ENCODE results near the gene KRTAP9-7.
"Not testable (repeated sequence)": the region's sequence is repeated elsewhere in the genome, so short reads cannot be mapped to it uniquely, and the experiment has no call there.

Gene KRTAP9-7

DNA sequence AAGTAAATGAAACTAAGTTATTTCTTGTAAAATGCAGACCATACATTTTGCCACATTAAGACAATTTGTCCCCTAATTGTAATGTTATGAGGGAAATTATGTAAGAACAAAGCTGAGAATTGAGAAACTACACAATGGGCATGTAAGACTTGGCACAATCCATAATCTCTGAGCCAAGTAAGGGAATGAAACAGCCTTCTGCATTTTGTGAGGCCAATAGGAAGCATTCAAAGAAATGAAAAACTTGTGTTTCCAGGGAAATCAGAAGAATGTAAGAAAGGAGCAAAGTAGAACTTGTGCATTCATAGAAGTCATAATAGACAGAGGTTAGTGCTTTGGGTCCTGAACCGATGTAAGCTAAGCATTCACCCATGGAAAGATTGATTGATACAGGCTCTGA is 24.2 kb upstream of the KRTAP9-7 start:
- no peaks in the 10 kb centered on the region for H3K9me3 ChIP-seq
- H3K36me3 ChIP-seq, result no peaks in the 10 kb centered on the region
- peaks cover 47% of the 10 kb centered on the region for H3K27me3 ChIP-seq
- no peak overlapping the region for H3K4me3 ChIP-seq (ENCODE audit: low read depth in 1 of 2, low read length in 1 of 2)
- H3K27ac ChIP-seq, result no peak overlapping the region
- TF ChIP-seq, protein P1, sequence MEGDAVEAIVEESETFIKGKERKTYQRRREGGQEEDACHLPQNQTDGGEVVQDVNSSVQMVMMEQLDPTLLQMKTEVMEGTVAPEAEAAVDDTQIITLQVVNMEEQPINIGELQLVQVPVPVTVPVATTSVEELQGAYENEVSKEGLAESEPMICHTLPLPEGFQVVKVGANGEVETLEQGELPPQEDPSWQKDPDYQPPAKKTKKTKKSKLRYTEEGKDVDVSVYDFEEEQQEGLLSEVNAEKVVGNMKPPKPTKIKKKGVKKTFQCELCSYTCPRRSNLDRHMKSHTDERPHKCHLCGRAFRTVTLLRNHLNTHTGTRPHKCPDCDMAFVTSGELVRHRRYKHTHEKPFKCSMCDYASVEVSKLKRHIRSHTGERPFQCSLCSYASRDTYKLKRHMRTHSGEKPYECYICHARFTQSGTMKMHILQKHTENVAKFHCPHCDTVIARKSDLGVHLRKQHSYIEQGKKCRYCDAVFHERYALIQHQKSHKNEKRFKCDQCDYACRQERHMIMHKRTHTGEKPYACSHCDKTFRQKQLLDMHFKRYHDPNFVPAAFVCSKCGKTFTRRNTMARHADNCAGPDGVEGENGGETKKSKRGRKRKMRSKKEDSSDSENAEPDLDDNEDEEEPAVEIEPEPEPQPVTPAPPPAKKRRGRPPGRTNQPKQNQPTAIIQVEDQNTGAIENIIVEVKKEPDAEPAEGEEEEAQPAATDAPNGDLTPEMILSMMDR (IDR thresholded peaks at IDR 0.05), result no peak
- no peaks in the 10 kb centered on the region for H3K4me1 ChIP-seq (ENCODE audit: control insufficient read depth in 1 of 2, insufficient read depth in 1 of 2, low read depth in 1 of 2, low read length in 1 of 2)

DNA sequence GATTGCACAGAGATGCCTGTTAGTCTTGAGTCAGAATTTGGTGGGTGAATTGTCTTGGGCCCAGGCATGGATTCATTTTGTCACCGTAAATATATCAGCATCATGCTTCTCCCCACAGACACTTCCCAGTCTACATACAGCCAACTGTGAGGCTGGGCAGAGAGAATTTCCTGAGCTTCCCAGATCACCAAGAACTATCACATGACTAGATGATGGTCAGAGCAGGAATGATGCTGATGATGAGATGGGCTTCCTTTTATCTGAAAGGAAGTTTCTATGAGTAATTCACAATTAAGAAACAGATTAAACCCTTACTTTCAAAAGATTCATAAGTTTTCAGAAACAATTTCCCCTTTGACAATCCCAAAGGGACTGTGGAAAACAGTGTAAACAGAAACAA is 20.6 kb upstream of the KRTAP9-7 start:
- no peaks in the 10 kb centered on the region for H3K9me3 ChIP-seq
- H3K4me1 ChIP-seq (ENCODE audit: control insufficient read depth in 1 of 2, insufficient read depth in 1 of 2, low read depth in 1 of 2, low read length in 1 of 2), result no peaks in the 10 kb centered on the region

DNA sequence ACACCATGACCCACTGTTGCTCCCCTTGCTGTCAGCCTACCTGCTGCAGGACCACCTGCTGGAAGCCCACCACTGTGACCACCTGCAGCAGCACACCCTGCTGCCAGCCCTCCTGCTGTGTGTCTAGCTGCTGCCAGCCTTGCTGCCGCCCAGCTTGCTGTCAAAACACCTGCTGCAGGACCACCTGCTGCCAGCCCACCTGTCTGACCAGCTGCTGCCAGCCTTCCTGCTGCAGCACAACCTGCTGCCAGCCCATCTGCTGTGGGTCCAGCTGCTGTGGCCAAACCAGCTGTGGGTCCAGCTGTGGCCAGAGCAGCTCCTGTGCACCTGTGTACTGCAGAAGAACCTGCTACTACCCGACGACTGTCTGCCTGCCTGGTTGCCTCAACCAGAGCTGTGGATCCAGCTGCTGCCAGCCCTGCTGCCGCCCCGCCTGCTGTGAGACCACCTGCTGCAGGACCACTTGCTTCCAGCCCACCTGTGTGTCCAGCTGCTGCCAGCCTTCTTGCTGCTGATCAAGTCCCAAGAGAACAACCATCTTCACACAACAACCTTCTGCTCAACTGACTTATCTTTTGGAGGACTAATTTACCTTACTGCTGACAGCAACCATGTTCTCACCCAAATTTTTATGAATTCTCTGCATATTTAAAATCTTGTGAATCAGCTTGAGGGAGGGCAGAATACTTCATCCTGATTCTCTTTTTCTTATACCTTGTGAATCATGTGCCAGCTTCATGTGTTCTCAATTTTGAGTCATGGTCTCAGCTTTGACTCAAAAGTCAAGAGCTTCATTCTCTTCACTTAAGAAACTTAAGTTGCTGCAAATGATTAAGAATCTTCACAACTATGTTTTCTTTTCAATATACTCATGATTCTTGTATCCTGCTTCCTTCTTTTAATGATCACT is 19.9 kb upstream of the KRTAP9-7 start, which contains the start of gene KRTAP9-9:
Gene KRTAP9-9, plus strand, starts transcription at position 4 of the 910 bp plus-strand sequence.
- not testable (repeated sequence) for H3K4me1 ChIP-seq (ENCODE audit: control insufficient read depth in 1 of 2, insufficient read depth in 1 of 2, low read depth in 1 of 2, low read length in 1 of 2); H3K4me3 ChIP-seq (ENCODE audit: low read depth in 1 of 2, low read length in 1 of 2); H3K9me3 ChIP-seq; H3K27ac ChIP-seq; H3K36me3 ChIP-seq
- peaks cover 47% of the 10 kb centered on the region for H3K27me3 ChIP-seq

More for the DNA sequence above, 20.6 kb upstream of the KRTAP9-7 start:
- H3K4me3 ChIP-seq (ENCODE audit: low read depth in 1 of 2, low read length in 1 of 2), result no peak overlapping the region
- no peaks in the 10 kb centered on the region for H3K36me3 ChIP-seq
- peaks cover 50% of the 10 kb centered on the region for H3K27me3 ChIP-seq
- H3K27ac ChIP-seq, result no peak overlapping the region
- TF ChIP-seq, protein P1 (IDR thresholded peaks at IDR 0.05), result no peak

DNA sequence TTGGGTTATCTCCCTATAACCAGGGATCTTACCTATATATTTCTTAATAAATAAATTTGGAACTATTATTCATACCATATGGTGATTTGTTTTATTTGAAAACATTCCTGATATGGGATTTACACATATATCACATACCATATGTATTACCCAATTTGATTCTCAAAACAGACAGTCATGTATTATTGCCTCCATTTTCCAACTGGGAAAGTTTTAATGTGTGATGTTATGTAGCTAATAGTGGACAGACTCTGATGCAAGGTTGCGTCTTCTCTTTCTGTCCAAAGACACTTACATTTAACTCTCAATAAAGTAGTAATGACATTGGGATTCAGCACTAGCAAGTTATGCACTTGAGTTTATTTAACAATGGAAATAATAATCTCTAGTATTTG is 19.2 kb upstream of the KRTAP9-7 start:
- Histone ChIP-seq H3K4me3 (ENCODE audit: low read depth in 1 of 2, low read length in 1 of 2) (no peak overlapping the region), H3K27ac (no peak overlapping the region), H3K36me3 (no peaks in the 10 kb centered on the region), H3K4me1 (ENCODE audit: control insufficient read depth in 1 of 2, insufficient read depth in 1 of 2, low read depth in 1 of 2, low read length in 1 of 2) (no peaks in the 10 kb centered on the region), H3K9me3 (no peaks in the 10 kb centered on the region), H3K27me3 (peaks cover 40% of the 10 kb centered on the region)
- TF ChIP-seq, protein P1 (IDR thresholded peaks at IDR 0.05), result no peak

DNA sequence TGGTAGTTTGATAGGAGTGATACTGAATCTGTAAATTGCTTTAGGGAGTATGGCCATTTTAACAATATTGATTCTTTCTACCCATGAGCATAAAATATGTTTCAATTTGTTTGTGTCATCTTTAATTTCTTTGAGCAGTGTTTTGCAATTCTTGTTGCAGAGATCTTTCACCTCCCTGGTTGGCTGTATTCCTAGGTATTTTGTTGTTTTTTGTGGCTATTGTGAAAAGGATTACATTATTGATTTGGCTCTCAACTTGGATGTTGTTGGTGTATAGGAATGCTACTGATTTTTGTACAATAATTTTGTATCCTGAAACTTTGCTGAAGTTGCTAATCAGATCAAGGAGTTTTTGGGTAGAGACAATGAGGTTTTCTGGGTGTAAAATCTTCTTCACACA is 17.1 kb upstream of the KRTAP9-7 start:
- H3K27ac ChIP-seq, result no peak overlapping the region

DNA sequence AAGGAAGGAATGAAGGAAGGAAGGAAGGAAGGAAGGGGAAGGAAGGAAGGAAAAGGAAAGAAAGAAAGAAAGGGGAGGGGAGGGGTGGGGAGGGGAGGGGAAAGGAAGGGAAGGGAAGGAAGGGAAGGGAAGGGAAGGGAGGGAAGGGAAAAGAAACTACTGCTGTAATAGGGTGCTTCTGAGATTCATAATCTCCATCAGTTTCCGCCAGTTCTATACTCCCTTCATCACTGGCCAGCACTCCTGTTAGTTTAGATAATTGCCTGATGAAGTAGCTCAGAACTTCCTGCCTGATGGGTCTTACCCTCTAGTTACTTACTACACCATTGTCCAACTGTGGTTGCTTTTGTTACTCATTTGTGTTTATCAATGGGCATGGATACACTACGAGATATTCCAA is 12.3 kb upstream of the KRTAP9-7 start:
- no peaks in the 10 kb centered on the region for H3K9me3 ChIP-seq
- TF ChIP-seq, protein P1 (IDR thresholded peaks at IDR 0.05), result no peak
- no peaks in the 10 kb centered on the region for H3K36me3 ChIP-seq
- peaks cover 24% of the 10 kb centered on the region for H3K27me3 ChIP-seq
- H3K27ac ChIP-seq, result no peak overlapping the region
- no peaks in the 10 kb centered on the region for H3K4me1 ChIP-seq (ENCODE audit: control insufficient read depth in 1 of 2, insufficient read depth in 1 of 2, low read depth in 1 of 2, low read length in 1 of 2)
- H3K4me3 ChIP-seq (ENCODE audit: low read depth in 1 of 2, low read length in 1 of 2), result no peak overlapping the region

More for the DNA sequence above, 17.1 kb upstream of the KRTAP9-7 start:
- Histone ChIP-seq H3K9me3 (no peaks in the 10 kb centered on the region), H3K36me3 (no peaks in the 10 kb centered on the region), H3K4me1 (ENCODE audit: control insufficient read depth in 1 of 2, insufficient read depth in 1 of 2, low read depth in 1 of 2, low read length in 1 of 2) (no peaks in the 10 kb centered on the region), H3K27me3 (peaks cover 41% of the 10 kb centered on the region), H3K4me3 (ENCODE audit: low read depth in 1 of 2, low read length in 1 of 2) (no peak overlapping the region)
- TF ChIP-seq, protein P1 (IDR thresholded peaks at IDR 0.05), result no peak

Measured in neutrophil (primary cell).